Colonic mucosa (tissue), 4 donors: ENCODE data around the gene OPN4. TPM values are rescaled to one million over a fixed set of nuclear protein-coding genes. Genes with fewer than 3 reads are reported as not detected.
A peak's percentile ranks its signal among the peaks of the same experiment; 100 is the strongest.

Experiments
- DNase-seq: peaks from one replicate; pipeline ENCODE4 v3.0.0-alpha.2; 2020
- H3K27ac ChIP-seq: fragments of 200-600 bp; one replicate; pipeline ENCODE4 v1.8.0; 2021
- H3K27me3 ChIP-seq: fragments of 200-600 bp; one replicate; pipeline ENCODE4 v1.8.0; 2021
- H3K36me3 ChIP-seq: fragments of 200-600 bp; one replicate; pipeline ENCODE4 v1.8.0; 2021
- H3K4me1 ChIP-seq: fragments of 200-600 bp; one replicate; pipeline ENCODE4 v1.8.0; 2021; ENCODE audit warnings: mild to moderate bottlenecking
- H3K4me3 ChIP-seq: fragments of 200-600 bp; one replicate; pipeline ENCODE4 v1.8.0; 2021
- H3K9ac ChIP-seq, 2 donors: one replicate each; pipeline ENCODE4 v1.7.0; 2013; ENCODE audit warnings: control low read depth in 2 of 2, low read depth in 2 of 2, low read length in 2 of 2
- H3K9me3 ChIP-seq: fragments of 200-600 bp; one replicate; pipeline ENCODE4 v1.8.0; 2021
- CTCF ChIP-seq: fragments of 200-600 bp; IDR thresholded peaks from one replicate; pipeline ENCODE4 v1.8.0; 2022; ENCODE audit warnings: antibody characterized with exemption, mild to moderate bottlenecking
- intact Hi-C: fragments of 100-400 bp; cut with DNase I; formaldehyde crosslinking; loops from one replicate; pipeline ENCODE4 v1.14.1; 2022
- total RNA-seq, 2 donors: library from RNA; stranded (reverse); fragmentation: NEBNext Ultra II Directional in 1 of 2; extraction: Animal tissue kit (Norgen Biotek cat#: 25700) in 1 of 2; gene quantifications; one replicate each; pipeline ENCODE4 v1.2.1, GENCODE V29; 2021
- donor health status: healthy.
- donor health status: DM: no; HTN: no; CAD: no.
- donor health status: DM: no; HTN: no; CAD: no.

Gene OPN4
- total RNA-seq, 2 donors from 2014 or later = not detected

DNA sequence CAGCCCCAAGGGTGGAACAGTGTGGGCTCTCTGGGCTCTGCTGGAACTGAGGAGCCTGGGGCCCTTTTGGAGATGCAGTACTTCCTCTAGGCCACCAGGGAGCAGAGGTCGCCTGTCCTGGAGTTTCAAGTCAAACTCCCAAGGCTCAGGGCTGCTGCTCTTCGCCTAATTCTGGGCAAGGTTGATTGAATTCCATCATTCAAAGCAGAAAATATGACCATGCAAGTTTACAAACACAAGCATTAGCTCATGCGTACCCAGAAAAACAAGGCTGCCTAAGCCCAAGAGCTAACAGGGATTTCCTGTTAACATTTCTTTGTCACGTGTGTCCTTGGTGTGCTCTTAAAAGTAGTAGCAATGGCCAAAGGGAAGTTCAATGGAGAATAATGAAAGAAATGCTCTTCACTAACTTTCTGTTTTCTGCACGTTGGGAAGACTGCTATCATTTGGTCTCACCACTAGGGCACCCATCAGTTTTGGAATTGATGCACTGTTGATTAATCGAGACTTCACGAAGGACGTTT lies 34.1 kb downstream of the OPN4 start:
- no peak overlapping the region for H3K4me3 ChIP-seq
- intact Hi-C loops = no loop called here
- H3K27ac ChIP-seq = no peak overlapping the region
- peak; percentile 95 for TF ChIP-seq CTCF
- H3K4me1 ChIP-seq = no peaks in the 10 kb centered on the region
- peak; percentile 65 for DNase-seq
- no peaks in the 10 kb centered on the region for H3K36me3 ChIP-seq
- H3K9ac ChIP-seq = no peak overlapping the region
- no peaks in the 10 kb centered on the region for H3K27me3 ChIP-seq
- H3K9me3 ChIP-seq = no peaks in the 10 kb centered on the region

DNA sequence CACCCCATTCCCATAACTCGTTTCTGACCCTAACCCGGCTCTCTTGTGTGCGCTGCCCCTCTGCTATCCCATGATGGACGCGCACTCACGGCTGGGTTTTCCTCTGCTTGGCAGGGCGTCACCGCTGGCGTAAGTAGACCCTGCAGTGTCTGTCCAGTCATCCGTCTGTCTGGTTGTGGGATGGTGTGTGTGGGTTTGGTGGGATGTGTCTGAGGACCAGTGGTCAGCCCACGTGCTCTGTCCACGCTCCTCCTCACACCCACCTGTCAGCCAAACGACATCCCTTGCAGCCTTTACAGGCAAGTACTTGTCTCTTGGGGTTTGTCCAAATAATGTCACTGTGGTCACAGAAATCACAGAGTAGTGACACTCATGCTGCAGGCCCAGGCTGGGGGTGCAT lies 34.8 kb downstream of the OPN4 start:
- Histone ChIP-seq H3K9me3 (no peaks in the 10 kb centered on the region), H3K27me3 (no peaks in the 10 kb centered on the region), H3K4me1 (no peaks in the 10 kb centered on the region), H3K36me3 (no peaks in the 10 kb centered on the region), H3K4me3 (no peak overlapping the region), H3K27ac (no peak overlapping the region), H3K9ac (no peak overlapping the region)
- no peak for DNase-seq
- TF ChIP-seq CTCF = no peak
- intact Hi-C loops = no loop called here

DNA sequence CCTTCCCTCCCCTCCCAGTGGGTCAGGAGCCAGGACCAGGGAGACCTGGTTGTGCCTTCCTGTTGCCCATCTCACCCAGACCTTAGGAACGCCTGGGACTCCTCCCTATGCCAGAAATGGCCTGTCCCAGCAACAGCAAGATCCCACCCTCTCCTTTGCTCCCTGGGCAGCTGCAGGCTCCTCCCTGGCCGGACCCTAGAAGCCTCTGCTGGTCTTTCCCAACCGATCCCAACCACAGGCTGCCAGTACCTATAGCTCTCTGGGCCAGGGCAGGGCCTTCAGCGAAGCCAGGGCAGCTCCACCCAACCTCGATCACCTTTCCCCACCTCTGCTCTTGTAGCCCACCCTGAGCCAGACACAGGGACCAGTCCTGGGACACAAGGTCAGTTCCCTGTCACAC lies 35.9 kb downstream of the OPN4 start:
- DNase-seq = no peak
- Histone ChIP-seq H3K9me3 (no peaks in the 10 kb centered on the region), H3K36me3 (no peaks in the 10 kb centered on the region), H3K27me3 (no peaks in the 10 kb centered on the region), H3K4me1 (no peaks in the 10 kb centered on the region), H3K9ac (no peak overlapping the region), H3K27ac (no peak overlapping the region), H3K4me3 (no peak overlapping the region)
- no peak for TF ChIP-seq CTCF
- intact Hi-C loops = loop anchor here (5.0 kb wide), 1 partner anchor 267 kb away; the partner anchor contains the start of genes MMRN2 and SNCG

- DNase-seq = no peak
- Histone ChIP-seq H3K9ac (no peak overlapping the region), H3K9me3 (no peaks in the 10 kb centered on the region), H3K4me3 (no peak overlapping the region), H3K36me3 (no peaks in the 10 kb centered on the region), H3K4me1 (no peaks in the 10 kb centered on the region), H3K27me3 (no peaks in the 10 kb centered on the region), H3K27ac (no peak overlapping the region)
- no peak for TF ChIP-seq CTCF
- intact Hi-C loops = loop anchor here (5.0 kb wide), 1 partner anchor 267 kb away; the partner anchor contains the start of genes MMRN2 and SNCG
Measured at GRCh38 chr10:86690657-86691084, 36.3 kb downstream of the OPN4 start.

- DNase-seq = no peak
- no peaks in the 10 kb centered on the region for H3K27me3 ChIP-seq
- H3K27ac ChIP-seq = no peak overlapping the region
- no peaks in the 10 kb centered on the region for H3K4me1 ChIP-seq
- intact Hi-C loops = loop anchor here (2.0 to 5.0 kb wide), 2 partner anchors 207 to 266 kb away; partner anchors contain the start of genes MMRN2 and SNCG
- H3K9ac ChIP-seq = no peak overlapping the region
- H3K4me3 ChIP-seq = no peak overlapping the region
- no peaks in the 10 kb centered on the region for H3K9me3 ChIP-seq
- no peaks in the 10 kb centered on the region for H3K36me3 ChIP-seq
- no peak for TF ChIP-seq CTCF
Measured at GRCh38 chr10:86691333-86692022, 37.1 kb downstream of the OPN4 start.
